HuH-7.5 (cell line): ENCODE data around the gene MRPL58.
"Not testable (repeated sequence)": the region's sequence is repeated elsewhere in the genome, so short reads cannot be mapped to it uniquely, and the experiment has no call there.

Source experiments
- DNase-seq: peaks from one replicate; pipeline ENCODE4 v3.0.0; 2011; ENCODE audit warnings: low spot score

MRPL58 gene

DNA sequence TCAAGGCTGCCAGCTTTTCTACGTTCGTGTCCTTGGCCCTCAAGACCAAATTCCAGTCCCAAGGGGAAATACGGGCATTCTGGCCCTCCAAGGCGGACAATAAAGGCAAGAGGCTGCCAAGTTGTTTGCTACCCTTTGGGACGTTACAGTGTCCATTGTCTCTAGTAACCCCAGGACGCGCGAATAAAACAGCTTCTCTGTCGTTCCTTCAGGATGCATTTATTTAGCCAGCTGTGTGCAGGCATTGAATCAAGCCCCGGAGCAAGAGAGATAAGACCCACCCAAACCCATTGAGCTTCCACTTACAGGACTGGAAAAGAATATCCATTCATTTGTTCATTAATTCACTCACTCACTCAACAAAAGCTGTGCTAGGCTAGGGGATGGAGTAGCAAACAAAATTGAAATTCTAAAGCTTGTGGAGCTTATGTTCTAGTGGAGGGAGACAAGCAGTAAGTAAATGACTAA is 656 bp downstream of the MRPL58 start:
- DNase-seq = no peak

GRCh38 chr17:75019146-75019545 is 6.7 kb downstream of the MRPL58 start:
- DNase-seq = no peak

GRCh38 chr17:75019710-75020109 is 7.2 kb downstream of the MRPL58 start:
- no peak for DNase-seq

GRCh38 chr17:75020331-75021110 is 8.1 kb downstream of the MRPL58 start:
- no peak for DNase-seq

DNA sequence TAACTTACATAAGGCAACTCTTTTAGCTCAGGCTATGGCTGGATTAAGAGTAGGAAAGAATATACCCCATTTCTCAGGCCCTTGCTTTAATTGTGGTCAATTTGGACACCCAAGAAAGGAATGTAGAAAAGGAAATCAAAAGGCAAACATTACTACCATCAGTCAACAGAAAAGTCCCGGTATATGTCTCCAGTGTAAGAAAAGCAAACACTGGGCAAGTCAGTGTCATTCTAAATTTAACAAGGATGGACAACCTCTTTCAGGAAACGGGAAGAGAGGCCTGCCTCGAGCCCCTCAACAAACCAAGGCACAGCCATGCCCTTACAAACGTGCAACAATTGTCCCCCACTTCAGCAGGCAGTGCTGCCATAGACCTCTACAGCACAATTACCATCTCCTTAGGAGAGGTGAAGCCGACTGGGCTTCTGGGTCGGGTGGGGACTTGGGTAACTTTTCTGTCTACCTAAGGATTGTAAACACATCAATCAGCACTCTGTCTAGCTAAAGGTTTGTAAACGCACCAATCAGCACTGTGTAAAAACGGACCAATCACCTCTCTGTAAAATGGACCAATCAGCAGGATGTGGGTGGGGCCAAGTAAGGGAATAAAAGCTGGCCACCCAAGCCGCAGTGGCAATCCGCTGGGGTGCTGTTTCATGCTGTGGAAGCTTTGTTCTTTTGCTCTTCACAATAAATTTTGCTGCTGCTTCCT is 12.4 kb downstream of the MRPL58 start:
- no peak for DNase-seq

GRCh38 chr17:75025398-75025734 is 12.9 kb downstream of the MRPL58 start:
- not testable (repeated sequence) for DNase-seq

GRCh38 chr17:75026650-75027049 is 14.2 kb downstream of the MRPL58 start:
- not testable (repeated sequence) for DNase-seq

GRCh38 chr17:75030161-75030560 is 17.7 kb downstream of the MRPL58 start:
- DNase-seq = no peak

GRCh38 chr17:75031972-75032719 is 19.7 kb downstream of the MRPL58 start:
- no peak for DNase-seq

GRCh38 chr17:75032720-75033280 is 20.3 kb downstream of the MRPL58 start:
- no peak for DNase-seq

GRCh38 chr17:75033346-75034235 is 21.1 kb downstream of the MRPL58 start:
- DNase-seq = peak; percentile 60

- no peak for DNase-seq
Measured at GRCh38 chr17:75034236-75034908, 21.9 kb downstream of the MRPL58 start.

- DNase-seq = no peak
Measured at GRCh38 chr17:75036643-75037268, 24.3 kb downstream of the MRPL58 start.

DNA sequence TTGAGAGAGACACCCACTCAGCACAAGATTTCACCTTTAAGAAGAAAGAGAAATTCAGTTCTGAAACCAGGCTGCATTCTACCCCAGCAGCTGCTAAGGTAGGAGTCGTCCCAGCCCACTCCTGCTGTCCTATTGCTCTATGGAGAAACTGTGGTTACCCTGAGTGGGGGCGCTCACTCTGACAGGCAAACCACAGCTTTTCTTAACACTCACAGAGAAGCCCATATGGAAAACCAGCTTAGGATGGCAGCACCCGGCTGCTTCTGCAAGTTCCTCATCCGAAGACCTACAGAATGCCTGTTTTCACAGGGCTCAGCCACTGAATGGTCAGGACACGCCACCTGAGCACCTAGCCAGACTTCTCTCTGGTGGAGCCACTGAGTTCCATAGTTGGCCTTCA is 26.8 kb downstream of the MRPL58 start:
- no peak for DNase-seq

GRCh38 chr17:75041656-75042280 is 29.3 kb downstream of the MRPL58 start:
- no peak for DNase-seq

- not testable (repeated sequence) for DNase-seq
Measured at GRCh38 chr17:75043789-75044188, 31.3 kb downstream of the MRPL58 start.

DNA sequence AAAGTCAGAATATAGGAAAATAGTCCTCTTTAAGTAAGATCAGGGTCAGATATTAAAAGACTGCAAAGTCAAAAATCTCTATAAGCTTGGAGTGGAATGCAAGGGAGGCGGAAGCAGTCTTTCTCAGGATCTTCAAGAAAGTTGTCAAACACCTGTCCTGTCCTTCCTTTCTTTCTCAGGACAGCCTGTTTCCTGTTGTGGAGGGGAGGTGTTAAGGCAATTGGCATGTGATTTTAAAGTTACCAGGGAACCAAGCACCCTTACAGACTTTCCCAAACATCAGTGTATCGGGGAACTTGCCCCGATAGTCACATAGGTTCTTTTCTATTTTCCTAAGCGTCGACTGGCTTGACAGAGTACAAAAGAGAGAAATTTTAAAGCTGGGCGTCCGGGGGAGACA is 32.2 kb downstream of the MRPL58 start:
- DNase-seq = no peak

- not testable (repeated sequence) for DNase-seq
Measured at GRCh38 chr17:75045946-75046406, 33.5 kb downstream of the MRPL58 start.

DNA sequence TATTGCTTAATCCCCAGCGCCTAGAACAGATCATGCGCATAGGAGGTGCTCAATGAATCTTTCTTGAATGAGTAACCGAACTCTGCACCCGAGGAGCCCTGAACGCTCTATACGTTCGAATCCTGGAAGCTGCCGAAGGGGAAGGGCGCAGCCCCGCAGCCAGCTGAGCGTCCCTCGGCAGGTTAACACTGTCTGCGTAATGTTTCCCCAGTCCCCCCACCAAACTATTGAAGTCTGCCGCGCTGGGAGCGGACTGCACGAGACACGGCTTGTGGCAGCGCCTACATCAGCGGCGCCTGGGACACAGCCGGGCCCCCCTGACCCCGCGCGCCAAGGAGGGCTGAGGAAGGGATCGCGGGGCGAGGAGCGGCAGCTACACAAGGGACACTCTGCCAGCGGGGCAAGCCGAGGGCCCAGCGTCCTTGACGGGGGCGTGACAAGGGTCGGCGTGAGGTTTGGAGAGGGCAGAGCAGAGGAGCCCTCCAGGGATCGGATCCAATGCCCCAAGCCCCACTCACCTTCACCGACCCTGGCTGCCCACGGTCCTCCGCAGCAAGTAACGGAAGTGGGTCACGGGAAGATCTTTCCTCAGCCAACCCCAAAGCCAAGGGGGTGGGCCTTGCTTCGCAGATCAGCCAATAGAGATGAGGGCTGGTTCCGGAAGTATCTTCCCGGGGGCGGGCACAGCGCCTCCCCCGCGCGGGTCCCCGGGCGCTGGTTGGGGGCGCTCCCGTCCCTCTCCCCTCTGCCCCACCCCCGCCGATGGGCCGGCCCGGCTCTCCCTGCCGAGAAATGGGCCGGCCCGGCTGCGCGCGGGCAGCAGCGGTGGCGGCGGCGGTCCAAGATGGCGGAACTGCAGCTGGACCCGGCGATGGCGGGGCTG is 34.2 kb downstream of the MRPL58 start, which contains the start of the genes ATP5PD and KCTD2:
Gene ATP5PD, minus strand, starts transcription at position 563 of the 883 bp plus-strand sequence. CDS start 4,319 bp downstream, outside the sequence.
Gene KCTD2, plus strand, starts transcription at position 819 of the 883 bp plus-strand sequence. Its CDS starts 26 bp downstream, at position 845.
- DNase-seq = peak; percentile 99
